Cardiac fibroblast (primary cell): ENCODE measurements around the gene CPLX4.
A peak's percentile ranks its signal among the peaks of the same experiment; 100 is the strongest.

Experiments used
- DNase-seq, 2 donors: peaks; one replicate each; pipeline versions ENCODE4 v3.0.0 to v3.0.0-alpha.2; 2010; ENCODE audit warnings: low read depth in 2 of 2
- H3K4me3 ChIP-seq, 2 donors: replicated peaks in 1 of 2; 1 replicate in 1 of 2; 2 replicates in 1 of 2; pipeline ENCODE4 v1.5.1; 2011; ENCODE audit warnings: low read depth in 2 of 2, low read length in 2 of 2, mild to moderate bottlenecking in 2 of 2, moderate library complexity in 1 of 2
- TF ChIP-seq, protein P1 (sequence below): IDR thresholded peaks from one replicate; pipeline ENCODE4 v1.5.1; 2011; ENCODE audit warnings: low read depth, mild to moderate bottlenecking, low read length, inconsistent platforms

Gene CPLX4

GRCh38 chr18:59308938-59309260 is 9.6 kb downstream of the CPLX4 start:
- no peak for DNase-seq
- TF ChIP-seq, protein P1, sequence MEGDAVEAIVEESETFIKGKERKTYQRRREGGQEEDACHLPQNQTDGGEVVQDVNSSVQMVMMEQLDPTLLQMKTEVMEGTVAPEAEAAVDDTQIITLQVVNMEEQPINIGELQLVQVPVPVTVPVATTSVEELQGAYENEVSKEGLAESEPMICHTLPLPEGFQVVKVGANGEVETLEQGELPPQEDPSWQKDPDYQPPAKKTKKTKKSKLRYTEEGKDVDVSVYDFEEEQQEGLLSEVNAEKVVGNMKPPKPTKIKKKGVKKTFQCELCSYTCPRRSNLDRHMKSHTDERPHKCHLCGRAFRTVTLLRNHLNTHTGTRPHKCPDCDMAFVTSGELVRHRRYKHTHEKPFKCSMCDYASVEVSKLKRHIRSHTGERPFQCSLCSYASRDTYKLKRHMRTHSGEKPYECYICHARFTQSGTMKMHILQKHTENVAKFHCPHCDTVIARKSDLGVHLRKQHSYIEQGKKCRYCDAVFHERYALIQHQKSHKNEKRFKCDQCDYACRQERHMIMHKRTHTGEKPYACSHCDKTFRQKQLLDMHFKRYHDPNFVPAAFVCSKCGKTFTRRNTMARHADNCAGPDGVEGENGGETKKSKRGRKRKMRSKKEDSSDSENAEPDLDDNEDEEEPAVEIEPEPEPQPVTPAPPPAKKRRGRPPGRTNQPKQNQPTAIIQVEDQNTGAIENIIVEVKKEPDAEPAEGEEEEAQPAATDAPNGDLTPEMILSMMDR, result no peak

DNA sequence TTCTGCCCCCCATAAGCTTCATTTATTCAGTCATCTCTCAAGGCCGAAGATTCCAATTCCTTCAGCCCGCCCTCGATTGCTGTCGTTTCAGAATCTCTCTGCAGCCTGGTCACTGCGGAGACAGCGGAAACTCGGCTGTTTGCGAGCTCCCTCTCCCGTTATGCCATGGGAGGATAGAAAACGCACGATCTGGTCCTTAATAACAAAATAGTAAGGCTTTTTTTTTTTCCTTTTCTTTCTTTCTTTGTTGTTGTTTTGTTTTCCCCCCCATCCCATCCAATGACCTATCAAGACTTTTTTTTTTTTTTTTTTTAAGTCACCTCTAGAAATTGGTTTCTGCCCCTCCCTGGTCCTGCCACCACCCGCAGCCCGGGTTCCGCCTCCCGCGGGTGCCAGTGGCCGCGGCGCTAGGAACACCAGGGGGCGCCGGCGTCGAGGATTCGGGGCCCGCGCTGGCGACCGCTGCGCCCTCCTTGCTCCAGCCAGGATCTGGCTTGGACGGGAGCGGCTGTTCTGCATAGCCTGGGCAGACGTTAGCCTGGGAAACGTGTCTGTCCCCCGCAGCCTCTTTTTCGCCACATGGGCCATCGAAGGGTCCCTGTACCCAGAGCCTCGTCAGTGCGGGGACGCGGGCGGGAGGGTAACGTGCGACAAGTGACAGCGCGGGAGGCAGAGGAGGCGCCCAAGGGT is 10.1 kb downstream of the CPLX4 start:
- peak; percentile 61 to 71 for DNase-seq
- H3K4me3 ChIP-seq, result peak overlapping the region; percentile 20 to 31
- TF ChIP-seq, protein P1, result peak; percentile 52

More at GRCh38 chr18:59308938-59309260, 9.6 kb downstream of the CPLX4 start:
- peak overlapping the region; percentile 20 to 31 for H3K4me3 ChIP-seq

DNA sequence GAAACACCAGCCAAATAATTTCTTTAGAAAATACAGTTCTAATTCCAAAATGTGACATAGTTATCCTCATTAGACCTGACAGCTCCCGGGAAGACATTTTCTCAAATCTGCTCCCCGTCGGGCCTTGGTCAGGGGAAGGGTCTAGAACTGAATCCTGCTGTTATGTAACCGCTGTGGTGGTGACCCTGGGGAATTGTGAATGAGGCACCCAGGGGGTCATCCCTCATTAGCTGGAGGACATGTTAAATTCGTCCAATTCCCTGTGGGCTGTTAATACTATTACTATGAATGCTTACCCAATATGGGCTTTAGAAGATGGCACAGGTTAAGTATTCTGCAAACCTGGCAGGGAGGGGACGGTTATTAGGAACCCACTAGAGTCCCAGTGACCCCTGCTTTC is 11.8 kb downstream of the CPLX4 start:
- no peak overlapping the region for H3K4me3 ChIP-seq
- no peak for DNase-seq
- TF ChIP-seq, protein P1, result no peak

- H3K4me3 ChIP-seq, result no peak overlapping the region
- TF ChIP-seq, protein P1, result no peak
- DNase-seq, result no peak
Observed at GRCh38 chr18:59305295-59305694, 13.2 kb downstream of the CPLX4 start.

- TF ChIP-seq, protein P1, result no peak
- DNase-seq, result no peak
- H3K4me3 ChIP-seq, result no peak overlapping the region
Observed at GRCh38 chr18:59303656-59304195, 14.7 kb downstream of the CPLX4 start.

GRCh38 chr18:59303006-59303405 is 15.4 kb downstream of the CPLX4 start:
- TF ChIP-seq, protein P1, result no peak
- no peak overlapping the region for H3K4me3 ChIP-seq
- no peak for DNase-seq

GRCh38 chr18:59301929-59302328 is 16.5 kb downstream of the CPLX4 start:
- no peak for DNase-seq
- TF ChIP-seq, protein P1, result no peak
- no peak overlapping the region for H3K4me3 ChIP-seq
